H1 (cell line): ENCODE results near the gene PPP2R3B. TPM values are rescaled to one million over a fixed set of nuclear protein-coding genes. Genes with fewer than 3 reads are reported as not detected.
"Not testable (repeated sequence)": the region's sequence is repeated elsewhere in the genome, so short reads cannot be mapped to it uniquely, and the experiment has no call there.

ENCODE experiments used
- CTCF ChIA-PET: fragments of 300-600 bp; sonication (Branson Sonifier 250); formaldehyde crosslinking; loops from one replicate; lab custom pipeline; 2021; ENCODE audit not compliant: partially characterized antibody; lab: Charles Lee
- POLR2A ChIA-PET: fragments of 300-600 bp; sonication (Branson Sonifier 250); formaldehyde crosslinking; loops from one replicate; lab custom pipeline; 2021; ENCODE audit warnings: inconsistent platforms; ENCODE audit not compliant: partially characterized antibody; lab: Charles Lee
- DNase-seq, 2 experiments: peaks; one replicate each; pipeline versions ENCODE4 v3.0.0 to v3.0.0-alpha.2; 2010 to 2022; ENCODE audit warnings: low spot score in 2 of 2, low read depth in 1 of 2, mixed read lengths in 1 of 2
- FAIRE-seq: peaks from 2 replicates; lab custom pipeline; 2011; peaks lifted over from hg19 to GRCh38; lab: Jason Lieb, UNC
- H2AFZ ChIP-seq: 2 replicates; pipeline ENCODE4 v1.8.1; 2012; ENCODE audit warnings: low read length, inconsistent platforms
- H2AK5ac ChIP-seq: 2 replicates; pipeline ENCODE4 v1.6.1; 2013; ENCODE audit warnings: low read depth, low read length
- H2BK120ac ChIP-seq: replicated peaks from 2 replicates; pipeline ENCODE3; 2013; ENCODE audit warnings: low read depth, low read length, inconsistent platforms
- H2BK12ac ChIP-seq: 2 replicates; pipeline ENCODE4 v1.6.1; 2013; ENCODE audit warnings: low read depth, low read length
- H2BK15ac ChIP-seq: 2 replicates; pipeline ENCODE4 v1.6.1; 2013; ENCODE audit warnings: low read length
- H2BK20ac ChIP-seq: 2 replicates; pipeline ENCODE4 v1.6.1; 2013; ENCODE audit warnings: low read length
- H2BK5ac ChIP-seq: 2 replicates; pipeline ENCODE4 v1.6.1; 2013; ENCODE audit warnings: low read depth, low read length
- H3K14ac ChIP-seq: 2 replicates; pipeline ENCODE4 v1.6.1; 2013; ENCODE audit warnings: inconsistent platforms; ENCODE audit not compliant: insufficient read length
- H3K18ac ChIP-seq: 2 replicates; pipeline ENCODE4 v1.6.1; 2013; ENCODE audit warnings: low read length; ENCODE audit errors: extremely low read depth
- H3K23ac ChIP-seq: 2 replicates; pipeline ENCODE4 v1.6.1; 2013; ENCODE audit warnings: inconsistent platforms; ENCODE audit not compliant: insufficient read length
- H3K23me2 ChIP-seq: 2 replicates; pipeline ENCODE4 v1.6.1; 2013; ENCODE audit warnings: low read depth, low read length
- H3K27ac ChIP-seq: 2 replicates; pipeline ENCODE4 v1.6.1; 2011; ENCODE audit warnings: low read depth, low read length, inconsistent platforms
- H3K27me3 ChIP-seq, 4 experiments: replicated peaks in 1 of 4; 1 replicate in 1 of 4; 2 replicates in 3 of 4; pipeline versions ENCODE4 v1.6.1 to v1.8.1; 2011 to 2013; ENCODE audit warnings: low read length in 3 of 4, mild to moderate bottlenecking in 3 of 4, inconsistent platforms in 2 of 4, mixed read lengths in 2 of 4, moderate library complexity in 1 of 4; ENCODE audit not compliant: control insufficient read depth in 3 of 4, insufficient read depth in 3 of 4; ENCODE audit errors: extremely low read depth in 1 of 4
- H3K36me3 ChIP-seq, 4 experiments: 2 replicates each; pipeline versions ENCODE4 v1.6.1 to v1.8.1; 2011 to 2013; ENCODE audit warnings: mild to moderate bottlenecking in 4 of 4, low read length in 3 of 4, moderate library complexity in 2 of 4, control low read depth in 1 of 4, inconsistent platforms in 1 of 4; ENCODE audit not compliant: insufficient read depth in 4 of 4, control insufficient read depth in 2 of 4
- H3K4ac ChIP-seq: replicated peaks from 2 replicates; pipeline ENCODE3; 2013; ENCODE audit warnings: low read length, low read depth, mixed read lengths, inconsistent platforms; ENCODE audit not compliant: insufficient read length
- H3K4me1 ChIP-seq, 4 experiments: replicated peaks in 1 of 4; 1 replicate in 1 of 4; 2 replicates in 3 of 4; pipeline versions ENCODE4 v1.6.1 to v1.8.1; 2011 to 2013; ENCODE audit warnings: low read length in 3 of 4, inconsistent platforms in 2 of 4, mixed read lengths in 1 of 4; ENCODE audit not compliant: insufficient read depth in 4 of 4, control insufficient read depth in 3 of 4
- H3K4me2 ChIP-seq, 2 experiments: 2 replicates each; pipeline versions ENCODE4 v1.6.1 to v1.8.1; 2011 to 2013; ENCODE audit warnings: low read depth in 2 of 2, low read length in 2 of 2, control low read depth in 1 of 2, inconsistent platforms in 1 of 2, mild to moderate bottlenecking in 1 of 2; ENCODE audit not compliant: insufficient read depth in 1 of 2
- H3K4me3 ChIP-seq, 4 experiments: fragments of 200-600, 300-600 bp in 1 of 4; sonication (generic), shearing (Covaris generic), sonication (Bioruptor Twin) in 1 of 4; 2 replicates each; pipeline versions ENCODE4 v1.5.1 to v1.8.1; 2011 to 2016; ENCODE audit warnings: low read length in 4 of 4, low read depth in 3 of 4, control low read depth in 2 of 4, inconsistent platforms in 2 of 4, mild to moderate bottlenecking in 2 of 4, mixed read lengths in 1 of 4, moderate library complexity in 1 of 4; ENCODE audit not compliant: insufficient read depth in 2 of 4; ENCODE audit errors: extremely low read depth in 1 of 4
- H3K56ac ChIP-seq: replicated peaks from 2 replicates; pipeline ENCODE3; 2013; ENCODE audit warnings: low read depth, mild to moderate bottlenecking, mixed read lengths, low read length, inconsistent platforms; ENCODE audit not compliant: insufficient read length
- H3K79me1 ChIP-seq: 2 replicates; pipeline ENCODE4 v1.6.1; 2013; ENCODE audit warnings: low read depth, low read length, control low read depth
- H3K79me2 ChIP-seq, 2 experiments: 2 replicates each; pipeline versions ENCODE4 v1.6.1 to v1.8.1; 2012 to 2013; ENCODE audit warnings: low read length in 2 of 2, mild to moderate bottlenecking in 2 of 2, inconsistent platforms in 1 of 2; ENCODE audit not compliant: insufficient read depth in 2 of 2, control insufficient read depth in 1 of 2
- H3K9ac ChIP-seq, 4 experiments: replicated peaks in 1 of 4; 1 replicate in 1 of 4; 2 replicates in 3 of 4; pipeline versions ENCODE4 v1.6.1 to v1.8.1; 2011 to 2013; ENCODE audit warnings: low read depth in 3 of 4, low read length in 3 of 4, control low read depth in 2 of 4, mild to moderate bottlenecking in 2 of 4, moderate library complexity in 2 of 4, inconsistent platforms in 1 of 4; ENCODE audit errors: extremely low read depth in 1 of 4
- H3K9me3 ChIP-seq, 2 experiments: 2 replicates each; pipeline versions ENCODE4 v1.6.1 to v1.8.1; 2012 to 2013; ENCODE audit warnings: mild to moderate bottlenecking in 2 of 2, moderate library complexity in 2 of 2, control low read depth in 1 of 2, inconsistent platforms in 1 of 2, low read depth in 1 of 2, low read length in 1 of 2, mixed read lengths in 1 of 2; ENCODE audit not compliant: insufficient read depth in 2 of 2
- H4K20me1 ChIP-seq, 2 experiments: replicated peaks in 1 of 2; 2 replicates each; pipeline versions ENCODE3 to v1.8.1; 2011 to 2013; ENCODE audit warnings: inconsistent platforms in 2 of 2, low read length in 2 of 2, mild to moderate bottlenecking in 1 of 2; ENCODE audit not compliant: insufficient read depth in 2 of 2, control insufficient read depth in 1 of 2
- H4K5ac ChIP-seq: 2 replicates; pipeline ENCODE4 v1.6.1; 2013; ENCODE audit warnings: low read length, low read depth, mixed read lengths, inconsistent platforms; ENCODE audit not compliant: insufficient read length
- H4K8ac ChIP-seq: 2 replicates; pipeline ENCODE4 v1.8.0; 2013; ENCODE audit warnings: mild to moderate bottlenecking, moderate library complexity, low read length, inconsistent platforms; ENCODE audit not compliant: insufficient read depth; ENCODE audit errors: extremely low read depth
- H4K91ac ChIP-seq: replicated peaks from 2 replicates; pipeline ENCODE3; 2013; ENCODE audit warnings: low read length, mixed read lengths, inconsistent platforms; ENCODE audit not compliant: insufficient read length
- WGBS, 2 experiments: shearing (Covaris generic) in 1 of 2; methylation state at CpG; one replicate each; pipeline versions ENCODE4 v1.1.6 to v1.1.7; 2013 to 2015; ENCODE audit warnings: low lambda C conversion rate in 2 of 2, mixed read lengths in 2 of 2, inconsistent platforms in 1 of 2, low coverage in 1 of 2, missing lambda C conversion rate in 1 of 2; ENCODE audit not compliant: insufficient replicate concordance in 2 of 2, insufficient coverage in 1 of 2, insufficient read length in 1 of 2; ENCODE audit errors: extremely low coverage in 1 of 2, missing lambda C conversion rate in 1 of 2; 5-methylcytosine and 5-hydroxymethylcytosine counted together
- polyA plus RNA-seq, 7 experiments: library from polyadenylated mRNA; depleted of rRNA in 3 of 7; stranded (reverse) in 5 of 7; unstranded in 2 of 7; fragments of >200 nt in 5 of 7; fragments of 200-250 nt in 2 of 7; gene quantifications; 1 replicate in 5 of 7; 2 replicates in 1 of 7; 4 replicates in 1 of 7; pipeline versions ENCODE4 v1.2.1 to v1.2.3, GENCODE V29; 2011 to 2013; ENCODE audit warnings: missing spikeins in 2 of 7, mixed read lengths in 2 of 7
- total RNA-seq: library from RNA; stranded (reverse); fragmentation: NEBNext Ultra II Directional; extraction: Animal tissue kit (Norgen Biotek cat#: 25700); gene quantifications from 2 replicates; pipeline ENCODE4 v1.2.1, GENCODE V29; 2021

PPP2R3B gene
- total and polyA plus RNA-seq, 2 of the 8 experiments (the other 6 are each of a cell fraction or from before 2014, with no cell fraction given) = 47.6 to 86.7 TPM

GRCh38 chrX:330141-330725, 56.5 kb downstream of the PPP2R3B start:
- H2BK20ac ChIP-seq, H2BK120ac ChIP-seq, H3K9ac ChIP-seq, H3K4me1 ChIP-seq, FAIRE-seq, H3K56ac ChIP-seq, H2BK15ac ChIP-seq, H2AFZ ChIP-seq, H2BK12ac ChIP-seq, H3K18ac ChIP-seq, H3K79me2 ChIP-seq, DNase-seq, H4K5ac ChIP-seq, POLR2A ChIA-PET, H3K23ac ChIP-seq, H3K27me3 ChIP-seq, H4K91ac ChIP-seq, CTCF ChIA-PET, H2BK5ac ChIP-seq, H2AK5ac ChIP-seq, H3K23me2 ChIP-seq, H3K9me3 ChIP-seq, H3K27ac ChIP-seq, H3K79me1 ChIP-seq, H3K14ac ChIP-seq, H3K4ac ChIP-seq: not testable (repeated sequence)
- Histone ChIP-seq H3K4me2 (peak overlapping the region; percentile 46 to 96; a peak in 3 of 4 replicates), H4K8ac (peak overlapping the region; percentile 71; the same call in 1 of the 2 replicates), H3K4me3 (peak overlapping the region in 1 of 4 experiments; percentile 55; a peak in 2 of 8 replicates), H4K20me1 (peaks cover 0 to 13% of the 10 kb centered on the region in 2 experiments), H3K36me3 (peaks cover 0 to 20% (median 0%) of the 10 kb centered on the region in 4 experiments; a peak in 2 of 8 replicates)
- WGBS, 2 experiments = 87% methylated on average over 22 of the region's 29 CpGs; no CpG with 5 or more reads in 1 of the 2 experiments
